ENCODE data around the gene ADAMTSL1. TPM values are rescaled to one million over a fixed set of nuclear protein-coding genes. Genes with fewer than 3 reads are reported as not detected.

ADAMTSL1 gene
- total RNA-seq, 1 experiment from 2014 or later = 25.5 TPM

- DNase-seq (ENCODE audit: low spot score) = no peak
These were observed 462.3 kb downstream of the ADAMTSL1 start for GRCh38 chr9:18936094-18936871.

GRCh38 chr9:18939943-18940342, 466.0 kb downstream of the ADAMTSL1 start:
- no peak for DNase-seq (ENCODE audit: low spot score)

GRCh38 chr9:18941060-18941740, 467.2 kb downstream of the ADAMTSL1 start:
- no peak for DNase-seq (ENCODE audit: low spot score)

GRCh38 chr9:18942801-18943200, 468.8 kb downstream of the ADAMTSL1 start:
- no peak for DNase-seq (ENCODE audit: low spot score)

GRCh38 chr9:18947892-18948339, 474.0 kb downstream of the ADAMTSL1 start:
- DNase-seq (ENCODE audit: low spot score) = no peak

GRCh38 chr9:18951936-18952335, 478.0 kb downstream of the ADAMTSL1 start:
- no peak for DNase-seq (ENCODE audit: low spot score)

- DNase-seq (ENCODE audit: low spot score) = no peak
These were observed 481.7 kb downstream of the ADAMTSL1 start for GRCh38 chr9:18955626-18956025.

All from H4 (cell line).